PC-9 (cell line): ENCODE results near the gene ZNRF1. TPM values are rescaled to one million over a fixed set of nuclear protein-coding genes. Genes with fewer than 3 reads are reported as not detected.

Experiments used
- BruUV-seq: library from RNA; stranded (reverse); fragments of 400-500 nt; replicated peaks from 2 replicates; lab custom pipeline; 2021; lab: Mats Ljungman, UMichigan
- CTCF ChIA-PET: fragments of 300-600 bp; sonication (Branson Sonifier 250); formaldehyde crosslinking; loops from one replicate; lab custom pipeline; 2022; ENCODE audit warnings: antibody characterized with exemption; lab: Charles Lee
- POLR2A ChIA-PET: fragments of 300-600 bp; sonication (Branson Sonifier 250); formaldehyde crosslinking; loops from one replicate; lab custom pipeline; 2022; ENCODE audit warnings: antibody characterized with exemption; ENCODE audit not compliant: unreplicated experiment; lab: Charles Lee
- DNase-seq, 2 experiments: peaks; one replicate each; pipeline versions ENCODE4 v3.0.0 to v3.0.0-alpha.2; 2015 to 2022; ENCODE audit warnings: mixed read lengths in 1 of 2
- H2AFZ ChIP-seq: fragments of 200-600 bp; sonication (generic); 2 replicates; pipeline ENCODE4 v1.8.1; 2017; ENCODE audit warnings: antibody characterized with exemption
- H3F3A ChIP-seq: fragments of 200-600 bp; sonication (generic); 2 replicates; pipeline ENCODE4 v1.8.1; 2017; ENCODE audit warnings: antibody characterized with exemption, mild to moderate bottlenecking, low read depth; ENCODE audit not compliant: insufficient read depth
- H3K27ac ChIP-seq: fragments of 200-600 bp; sonication (generic); 2 replicates; pipeline ENCODE4 v1.6.1; 2016; ENCODE audit warnings: mixed run types
- H3K27me3 ChIP-seq: fragments of 200-600 bp; sonication (generic); 2 replicates; pipeline ENCODE4 v1.6.1; 2016; ENCODE audit warnings: low read depth, mixed run types; ENCODE audit not compliant: insufficient read depth
- H3K36me3 ChIP-seq: fragments of 200-600 bp; sonication (generic); 2 replicates; pipeline ENCODE4 v1.6.1; 2016; ENCODE audit warnings: low read depth, mixed run types
- H3K4me1 ChIP-seq: fragments of 200-600 bp; sonication (generic); replicated peaks from 2 replicates; pipeline ENCODE4 v1.6.1; 2016; ENCODE audit warnings: mixed run types; ENCODE audit not compliant: insufficient read depth
- H3K4me2 ChIP-seq: fragments of 200-600 bp; sonication (generic); 2 replicates; pipeline ENCODE4 v1.6.1; 2017; ENCODE audit warnings: mixed run types
- H3K4me3 ChIP-seq: fragments of 200-600 bp; sonication (generic); 2 replicates; pipeline ENCODE4 v1.6.1; 2016; ENCODE audit warnings: mixed run types
- H3K79me2 ChIP-seq: fragments of 200-600 bp; sonication (generic); 2 replicates; pipeline ENCODE4 v1.6.1; 2017; ENCODE audit warnings: low read depth, mixed run types
- H3K9me2 ChIP-seq: fragments of 200-600 bp; sonication (generic); 2 replicates; pipeline ENCODE4 v1.8.1; 2017; ENCODE audit warnings: mild to moderate bottlenecking; ENCODE audit not compliant: insufficient read depth
- H3K9me3 ChIP-seq: fragments of 200-600 bp; sonication (generic); 2 replicates; pipeline ENCODE4 v1.8.1; 2016; ENCODE audit warnings: low read depth; ENCODE audit not compliant: insufficient read depth
- H4K20me1 ChIP-seq: fragments of 200-600 bp; sonication (generic); 2 replicates; pipeline ENCODE4 v1.8.1; 2017; ENCODE audit not compliant: insufficient read depth
- EZH2 ChIP-seq: fragments of 200-600 bp; sonication (generic); IDR thresholded peaks from 2 replicates; pipeline ENCODE4 v1.8.0; 2017; ENCODE audit warnings: antibody characterized with exemption, low read depth
- intact Hi-C: fragments of 100-400 bp; cut with micrococcal nuclease; formaldehyde crosslinking; loops from one replicate; pipeline ENCODE4 v1.10.0; 2022; ENCODE audit not compliant: unreplicated experiment
- total RNA-seq: library from RNA; stranded (reverse); gene quantifications from 2 replicates; pipeline ENCODE4 v1.2.3, GENCODE V29; 2021
- TF ChIP-seq, protein P1 (sequence below): fragments of 200-600 bp; sonication (generic); conservative IDR thresholded peaks from 2 replicates; pipeline ENCODE4 v1.6.1; 2017; ENCODE audit warnings: mixed run types, antibody characterized with exemption, mild to moderate bottlenecking, moderate library complexity

ZNRF1 gene
- total RNA-seq, 1 experiment from 2014 or later: 64.4 TPM

- POLR2A ChIA-PET: interaction anchor here (0.5 to 0.6 kb wide), 2 partner anchors 16 to 108 kb away, joined by 5 to 16 read pairs; partner anchors contain the start of gene WDR59
- Histone ChIP-seq H3K4me2 (no peak overlapping the region), H3K36me3 (no peaks in the 10 kb centered on the region), H3K4me3 (no peak overlapping the region), H3K27ac (peak overlapping the region; percentile 26; the same call in 1 of the 2 replicates), H4K20me1 (no peaks in the 10 kb centered on the region; the same call in 1 of the 2 replicates), H3K4me1 (peaks cover 58% of the 10 kb centered on the region), H3K79me2 (peaks cover 73% of the 10 kb centered on the region), H3F3A (peaks cover 13% of the 10 kb centered on the region), H3K27me3 (no peaks in the 10 kb centered on the region), H3K9me2 (no peaks in the 10 kb centered on the region), H2AFZ (no peak overlapping the region), H3K9me3 (no peaks in the 10 kb centered on the region)
- intact Hi-C loops: no loop called here
- CTCF ChIA-PET: no interaction called here
- TF ChIP-seq, protein P1, sequence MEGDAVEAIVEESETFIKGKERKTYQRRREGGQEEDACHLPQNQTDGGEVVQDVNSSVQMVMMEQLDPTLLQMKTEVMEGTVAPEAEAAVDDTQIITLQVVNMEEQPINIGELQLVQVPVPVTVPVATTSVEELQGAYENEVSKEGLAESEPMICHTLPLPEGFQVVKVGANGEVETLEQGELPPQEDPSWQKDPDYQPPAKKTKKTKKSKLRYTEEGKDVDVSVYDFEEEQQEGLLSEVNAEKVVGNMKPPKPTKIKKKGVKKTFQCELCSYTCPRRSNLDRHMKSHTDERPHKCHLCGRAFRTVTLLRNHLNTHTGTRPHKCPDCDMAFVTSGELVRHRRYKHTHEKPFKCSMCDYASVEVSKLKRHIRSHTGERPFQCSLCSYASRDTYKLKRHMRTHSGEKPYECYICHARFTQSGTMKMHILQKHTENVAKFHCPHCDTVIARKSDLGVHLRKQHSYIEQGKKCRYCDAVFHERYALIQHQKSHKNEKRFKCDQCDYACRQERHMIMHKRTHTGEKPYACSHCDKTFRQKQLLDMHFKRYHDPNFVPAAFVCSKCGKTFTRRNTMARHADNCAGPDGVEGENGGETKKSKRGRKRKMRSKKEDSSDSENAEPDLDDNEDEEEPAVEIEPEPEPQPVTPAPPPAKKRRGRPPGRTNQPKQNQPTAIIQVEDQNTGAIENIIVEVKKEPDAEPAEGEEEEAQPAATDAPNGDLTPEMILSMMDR: no peak
- TF ChIP-seq EZH2: no peak
- no peak for DNase-seq
- no TSS peak for BruUV-seq
Measured at GRCh38 chr16:75092777-75093176, 94.0 kb downstream of the ZNRF1 start.

- no TSS peak for BruUV-seq
- Histone ChIP-seq H3K9me2 (no peaks in the 10 kb centered on the region), H3K27me3 (no peaks in the 10 kb centered on the region), H2AFZ (no peak overlapping the region), H3K27ac (no peak overlapping the region), H3K4me2 (no peak overlapping the region), H3K4me1 (peaks cover 60% of the 10 kb centered on the region), H3K4me3 (no peak overlapping the region), H3F3A (peaks cover 13% of the 10 kb centered on the region), H3K79me2 (peaks cover 73% of the 10 kb centered on the region), H4K20me1 (no peaks in the 10 kb centered on the region; the same call in 1 of the 2 replicates), H3K36me3 (no peaks in the 10 kb centered on the region), H3K9me3 (no peaks in the 10 kb centered on the region)
- ChIA-PET POLR2A (no interaction called here), CTCF (no interaction called here)
- TF ChIP-seq, protein P1: no peak
- TF ChIP-seq EZH2: no peak
- DNase-seq: no peak
- intact Hi-C loops: no loop called here
Measured at GRCh38 chr16:75093598-75094540, 95.0 kb downstream of the ZNRF1 start.

DNA sequence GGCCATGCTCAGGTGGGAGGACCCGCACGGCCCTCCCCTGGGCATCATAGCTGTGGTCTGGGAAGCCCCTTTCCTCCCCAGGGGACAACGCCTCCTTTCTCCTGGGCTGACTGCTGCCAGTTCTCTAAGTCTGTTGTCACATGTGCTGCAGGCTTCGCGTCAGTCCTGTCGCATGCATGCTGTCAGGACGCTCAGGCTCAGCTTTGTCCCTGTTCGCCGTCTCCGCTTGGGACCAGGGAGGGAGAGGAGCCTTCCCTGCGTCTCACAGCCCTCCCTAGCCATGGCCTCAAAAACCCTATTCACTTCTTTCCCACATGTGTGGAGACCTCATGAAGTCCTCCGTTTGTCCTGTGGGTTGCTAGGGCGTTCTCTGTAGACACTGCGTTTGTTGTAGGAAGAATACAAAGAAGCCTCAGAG is 96.4 kb downstream of the ZNRF1 start:
- no peaks in the 10 kb centered on the region for H3K27me3 ChIP-seq
- ChIA-PET CTCF (no interaction called here), POLR2A (no interaction called here)
- H3K4me2 ChIP-seq: no peak overlapping the region
- intact Hi-C loops: no loop called here
- peaks cover 65% of the 10 kb centered on the region for H3K79me2 ChIP-seq
- no peak overlapping the region for H3K4me3 ChIP-seq
- H3K4me1 ChIP-seq: peaks cover 52% of the 10 kb centered on the region
- H4K20me1 ChIP-seq: no peaks in the 10 kb centered on the region; the same call in 1 of the 2 replicates
- H3K36me3 ChIP-seq: no peaks in the 10 kb centered on the region
- peaks cover 13% of the 10 kb centered on the region for H3F3A ChIP-seq
- no TSS peak for BruUV-seq
- no peaks in the 10 kb centered on the region for H3K9me2 ChIP-seq
- no peak for DNase-seq
- TF ChIP-seq, protein P1: no peak
- no peak for TF ChIP-seq EZH2
- no peak overlapping the region for H2AFZ ChIP-seq
- H3K9me3 ChIP-seq: no peaks in the 10 kb centered on the region
- no peak overlapping the region for H3K27ac ChIP-seq
